A549 (cell line): ENCODE measurements around the gene BOLA2B. TPM values are rescaled to one million over a fixed set of nuclear protein-coding genes. Genes with fewer than 3 reads are reported as not detected.

Experiments
- ATAC-seq, 2 experiments: fragments of 200-7000 bp in 1 of 2; fragments of >200 bp in 1 of 2; cut with Nextera tagmentation in 1 of 2; cut with Tn5 transposase in 1 of 2; 3 replicates each; pipeline versions ENCODE4 v1.8.0 to v1.9.1; 2018 to 2020; ENCODE audit warnings: mild to moderate bottlenecking in 1 of 2, moderate library complexity in 1 of 2
- CTCF ChIA-PET: fragments of 300-600 bp; sonication (Branson Sonifier 250); formaldehyde crosslinking; extraction: SDS; loops from one replicate; lab custom pipeline; 2021; ENCODE audit warnings: antibody characterized with exemption, inconsistent platforms; lab: Yijun Ruan, JAX
- POLR2A ChIA-PET: fragments of 350-600 bp; formaldehyde crosslinking; extraction: SDS; loops from one replicate; lab custom pipeline; 2021; ENCODE audit warnings: antibody characterized with exemption, inconsistent platforms; lab: Yijun Ruan, JAX
- DNase-seq, 2 experiments: peaks; one replicate each; pipeline versions ENCODE4 v3.0.0 to v3.0.0-alpha.2; 2011 to 2016; ENCODE audit warnings: low read depth in 1 of 2, low spot score in 1 of 2
- FAIRE-seq: peaks from 2 replicates; lab custom pipeline; 2011; peaks lifted over from hg19 to GRCh38; lab: Jason Lieb, UNC
- H3K27ac ChIP-seq, 2 experiments: fragments of >200 bp; sonication (Bioruptor Twin); formaldehyde crosslinking; 3 replicates each; pipeline ENCODE4 v1.5.1; 2016 to 2017
- H3K4me1 ChIP-seq: fragments of >200 bp; sonication (Bioruptor Twin); formaldehyde crosslinking; 3 replicates; pipeline ENCODE4 v1.6.1; 2016
- H3K4me2 ChIP-seq: fragments of >200 bp; sonication (Bioruptor Twin); formaldehyde crosslinking; 3 replicates; pipeline ENCODE4 v1.6.1; 2016
- H3K4me3 ChIP-seq: fragments of >200 bp; sonication (Bioruptor Twin); formaldehyde crosslinking; 3 replicates; pipeline ENCODE4 v1.5.1; 2016
- H3K9me3 ChIP-seq: fragments of >200 bp; sonication (Bioruptor Twin); formaldehyde crosslinking; 3 replicates; pipeline ENCODE4 v1.6.1; 2016
- ATOH8 ChIP-seq: fragments of 250-450 bp; sonication (Bioruptor Pico); IDR thresholded peaks from 2 replicates; pipeline ENCODE4 v1.5.0; 2020; ENCODE audit warnings: low read depth, mild to moderate bottlenecking, moderate library complexity
- BHLHE40 ChIP-seq: IDR thresholded peaks from 2 replicates; pipeline ENCODE4 v1.6.1; 2012; ENCODE audit warnings: low read depth, low read length, inconsistent platforms
- CBX2 ChIP-seq: fragments of 200-600 bp; sonication (generic); IDR thresholded peaks from 2 replicates; pipeline ENCODE4 v1.6.1; 2016; ENCODE audit warnings: low read depth, mild to moderate bottlenecking, borderline replicate concordance
- CBX8 ChIP-seq: fragments of 200-600 bp; sonication (generic); IDR thresholded peaks from 2 replicates; pipeline ENCODE4 v1.6.1; 2016
- CEBPB ChIP-seq, 2 experiments: fragments of >200 bp in 1 of 2; sonication (Bioruptor Twin) in 1 of 2; formaldehyde crosslinking in 1 of 2; IDR thresholded peaks; 2 replicates each; pipeline ENCODE4 v1.6.1; 2012 to 2016
- CTCF ChIP-seq: fragments of >200 bp; sonication (Bioruptor Twin); formaldehyde crosslinking; IDR thresholded peaks from 3 replicates; pipeline ENCODE4 v1.5.1; 2016
- ELK1 ChIP-seq: fragments of 150-350 bp; IDR thresholded peaks from 2 replicates; pipeline ENCODE4 v1.6.1; 2014; ENCODE audit warnings: low read depth, mild to moderate bottlenecking, low read length
- FOSB ChIP-seq: fragments of 250-450 bp; sonication (Bioruptor Pico); IDR thresholded peaks from 2 replicates; pipeline ENCODE4 v1.5.0; 2020; ENCODE audit warnings: mild to moderate bottlenecking, moderate library complexity
- GATA3 ChIP-seq: IDR thresholded peaks from 2 replicates; pipeline ENCODE4 v1.6.1; 2012; ENCODE audit warnings: borderline replicate concordance
- HDAC2 ChIP-seq: fragments of 200-600 bp; sonication (generic); IDR thresholded peaks from 2 replicates; pipeline ENCODE4 v1.6.1; 2016
- HES2 ChIP-seq: fragments of >200 bp; sonication (Bioruptor Twin); formaldehyde crosslinking; IDR thresholded peaks from 2 replicates; pipeline ENCODE4 v1.6.1; 2016
- HEYL ChIP-seq: fragments of 250-450 bp; sonication (Bioruptor Pico); IDR thresholded peaks from 2 replicates; pipeline ENCODE4 v1.8.0; 2021; ENCODE audit warnings: mild to moderate bottlenecking, moderate library complexity
- HOXA7 ChIP-seq: fragments of 250-450 bp; sonication (Bioruptor Pico); IDR thresholded peaks from 2 replicates; pipeline ENCODE4 v1.5.0; 2020; ENCODE audit warnings: mild to moderate bottlenecking, moderate library complexity
- JUN ChIP-seq, 2 experiments: fragments of >200 bp; sonication (Bioruptor Twin); formaldehyde crosslinking; IDR thresholded peaks; 2 replicates in 1 of 2; 3 replicates in 1 of 2; pipeline ENCODE4 v1.6.1; 2016 to 2017
- JUNB ChIP-seq: fragments of >200 bp; sonication (Bioruptor Twin); formaldehyde crosslinking; IDR thresholded peaks from 2 replicates; pipeline ENCODE4 v1.6.1; 2016
- MAZ ChIP-seq: fragments of 150-350 bp; IDR thresholded peaks from 2 replicates; pipeline ENCODE4 v1.6.1; 2014; ENCODE audit warnings: antibody characterized with exemption, low read depth, low read length, borderline replicate concordance
- NFE2L2 ChIP-seq: fragments of 150-350 bp; conservative IDR thresholded peaks from 2 replicates; pipeline ENCODE4 v1.6.1; 2014; ENCODE audit warnings: low read length
- NPAS2 ChIP-seq: fragments of 250-450 bp; sonication (Bioruptor Pico); IDR thresholded peaks from 2 replicates; pipeline ENCODE4 v1.8.0; 2022; ENCODE audit warnings: mild to moderate bottlenecking, moderate library complexity, borderline replicate concordance
- NR3C1 ChIP-seq: fragments of >200 bp; sonication (Bioruptor Twin); formaldehyde crosslinking; IDR thresholded peaks from 3 replicates; pipeline ENCODE4 v1.6.1; 2017
- PHF8 ChIP-seq: fragments of 200-600 bp; sonication (generic); IDR thresholded peaks from 2 replicates; pipeline ENCODE4 v1.6.1; 2016; ENCODE audit warnings: low read depth, mild to moderate bottlenecking, antibody characterized with exemption, moderate library complexity, borderline replicate concordance
- POLR2AphosphoS2 ChIP-seq: conservative IDR thresholded peaks from 2 replicates; pipeline ENCODE4 v1.6.1; 2012; ENCODE audit warnings: low read length, improper control_type of control experiment, inconsistent platforms
- SMC3 ChIP-seq: fragments of >200 bp; sonication (Bioruptor Twin); formaldehyde crosslinking; IDR thresholded peaks from 3 replicates; pipeline ENCODE4 v1.6.1; 2018; ENCODE audit warnings: inconsistent platforms
- TFCP2L1 ChIP-seq: fragments of 250-450 bp; sonication (Bioruptor Pico); IDR thresholded peaks from 2 replicates; pipeline ENCODE4 v1.5.0; 2021; ENCODE audit warnings: mild to moderate bottlenecking
- ZFP36 ChIP-seq: fragments of 450-650 bp; IDR thresholded peaks from 2 replicates; pipeline ENCODE4 v1.6.1; 2014; ENCODE audit warnings: borderline replicate concordance; ENCODE audit not compliant: partially characterized antibody
- ZSCAN20 ChIP-seq: fragments of 250-450 bp; sonication (Bioruptor Pico); IDR thresholded peaks from 2 replicates; pipeline ENCODE4 v1.8.0; 2022; ENCODE audit warnings: mild to moderate bottlenecking, moderate library complexity
- WGBS: methylation state at CpG from one replicate; pipeline ENCODE4 v1.1.6; 2017; ENCODE audit errors: missing lambda C conversion rate; 5-methylcytosine and 5-hydroxymethylcytosine counted together
- polyA plus RNA-seq, 4 experiments: library from polyadenylated mRNA; depleted of rRNA in 3 of 4; stranded (reverse); fragments of >200 nt; fragmentation: RNase III in 1 of 4; extraction: RNeasy Plus Mini Kit Qiagen cat#74134 plus additional on column Dnase treatment in 1 of 4; gene quantifications; 2 replicates in 3 of 4; 3 replicates in 1 of 4; pipeline ENCODE4 v1.2.3, GENCODE V29; 2011 to 2017

BOLA2B gene
- polyA plus RNA-seq, 2 of the 4 experiments (the other 2 are of a cell fraction): 43.9 to 244 TPM

GRCh38 chr16:30163538-30163937, 29.9 kb downstream of the BOLA2B start:
- POLR2A ChIA-PET: no interaction called here
- Histone ChIP-seq H3K4me1 (no peaks in the 10 kb centered on the region), H3K27ac (no peak overlapping the region), H3K4me2 (no peak overlapping the region), H3K9me3 (no peaks in the 10 kb centered on the region), H3K4me3 (no peak overlapping the region)
- 71% methylated on average over 3 of the region's 3 CpGs for WGBS
- no peak for DNase-seq
- CTCF ChIA-PET: interaction anchor here (0.6 to 1.0 kb wide), 2 partner anchors 60 to 113 kb away, joined by 4 read pairs; no protein-coding TSS in a partner anchor
- FAIRE-seq: no peak
- ATAC-seq: no peak
- TF ChIP-seq HES2: no peak
- no peak for TF ChIP-seq NR3C1
- TF ChIP-seq BHLHE40: no peak
- TF ChIP-seq ZFP36: no peak
- no peak for TF ChIP-seq PHF8
- TF ChIP-seq CBX2: no peak
- no peak for TF ChIP-seq GATA3
- no peak for TF ChIP-seq ELK1
- no peak for TF ChIP-seq HOXA7
- TF ChIP-seq MAZ: no peak
- no peak for TF ChIP-seq NFE2L2
- no peak for TF ChIP-seq CBX8
- no peak for TF ChIP-seq NPAS2 (CRISPR knock-in tag)
- no peak for TF ChIP-seq JUNB
- TF ChIP-seq ZSCAN20 (CRISPR knock-in tag): no peak
- TF ChIP-seq FOSB (CRISPR knock-in tag): no peak

GRCh38 chr16:30157214-30157613, 36.3 kb downstream of the BOLA2B start:
- ATAC-seq: no peak
- Histone ChIP-seq H3K4me1 (no peaks in the 10 kb centered on the region), H3K9me3 (no peaks in the 10 kb centered on the region), H3K27ac (no peak overlapping the region), H3K4me2 (no peak overlapping the region), H3K4me3 (no peak overlapping the region)
- CTCF ChIA-PET: no interaction called here
- FAIRE-seq: no peak
- POLR2A ChIA-PET: interaction anchor here (0.5 to 0.6 kb wide), 2 partner anchors 20 to 346 kb away, joined by 3 to 6 read pairs; no protein-coding TSS in a partner anchor
- TF ChIP-seq JUN (IDR thresholded peaks at IDR 0.05) (no peak), POLR2AphosphoS2 (no peak), TFCP2L1 (no peak), SMC3 (no peak), HDAC2 (no peak), CTCF (no peak), HEYL (CRISPR knock-in tag) (no peak), ZSCAN20 (CRISPR knock-in tag) (no peak), ATOH8 (CRISPR knock-in tag) (no peak), CEBPB (IDR thresholded peaks at IDR 0.05) (no peak), BHLHE40 (no peak)
- 16% methylated on average over 1 of the region's 1 CpG for WGBS
- no peak for DNase-seq
